Dedifferentiated amniotic fluid mesenchymal stem cell (primary cell): ENCODE measurements around the gene GRM4.

ENCODE experiments used
- DNase-seq: peaks from one replicate; pipeline ENCODE4 v3.0.0-alpha.2; 2016; ENCODE audit errors: extremely low spot score

GRM4 gene

GRCh38 chr6:34064675-34065074, 81.2 kb downstream of the GRM4 start:
- DNase-seq: no peak

- no peak for DNase-seq
Measured at GRCh38 chr6:34063651-34064050, 82.2 kb downstream of the GRM4 start.

- DNase-seq: no peak
Measured at GRCh38 chr6:34062815-34063214, 83.1 kb downstream of the GRM4 start.

- no peak for DNase-seq
Measured at GRCh38 chr6:34062156-34062555, 83.7 kb downstream of the GRM4 start.

GRCh38 chr6:34061348-34061747, 84.5 kb downstream of the GRM4 start:
- DNase-seq: no peak

- DNase-seq: no peak
Measured at GRCh38 chr6:34059914-34060313, 86.0 kb downstream of the GRM4 start.

GRCh38 chr6:34059136-34059731, 86.7 kb downstream of the GRM4 start:
- no peak for DNase-seq

GRCh38 chr6:34057790-34058189, 88.1 kb downstream of the GRM4 start:
- no peak for DNase-seq

- no peak for DNase-seq
Measured at GRCh38 chr6:34057191-34057590, 88.7 kb downstream of the GRM4 start.

- peak; percentile 20 for DNase-seq
Measured at GRCh38 chr6:34056305-34057108, 89.4 kb downstream of the GRM4 start.

GRCh38 chr6:34055223-34055933, 90.5 kb downstream of the GRM4 start:
- peak; percentile 19 for DNase-seq

- DNase-seq: no peak
Measured at GRCh38 chr6:34053721-34054120, 92.2 kb downstream of the GRM4 start.

GRCh38 chr6:34052918-34053608, 92.8 kb downstream of the GRM4 start:
- DNase-seq: no peak

- DNase-seq: no peak
Measured at GRCh38 chr6:34052071-34052825, 93.6 kb downstream of the GRM4 start.

GRCh38 chr6:34051331-34051919, 94.5 kb downstream of the GRM4 start:
- DNase-seq: no peak

GRCh38 chr6:34050691-34051090, 95.2 kb downstream of the GRM4 start:
- no peak for DNase-seq

GRCh38 chr6:34049395-34050342, 96.2 kb downstream of the GRM4 start:
- DNase-seq: no peak

- DNase-seq: no peak
Measured at GRCh38 chr6:34047913-34048867, 97.7 kb downstream of the GRM4 start.

- DNase-seq: no peak
Measured at GRCh38 chr6:34046617-34047016, 99.3 kb downstream of the GRM4 start.
